Measurements from ENCODE around the gene CDCP2. TPM values are rescaled to one million over a fixed set of nuclear protein-coding genes. Genes with fewer than 3 reads are reported as not detected.

The CDCP2 gene
- polyA plus RNA-seq, 2 of the 4 experiments (the other 2 are of a cell fraction), result not detected

DNA sequence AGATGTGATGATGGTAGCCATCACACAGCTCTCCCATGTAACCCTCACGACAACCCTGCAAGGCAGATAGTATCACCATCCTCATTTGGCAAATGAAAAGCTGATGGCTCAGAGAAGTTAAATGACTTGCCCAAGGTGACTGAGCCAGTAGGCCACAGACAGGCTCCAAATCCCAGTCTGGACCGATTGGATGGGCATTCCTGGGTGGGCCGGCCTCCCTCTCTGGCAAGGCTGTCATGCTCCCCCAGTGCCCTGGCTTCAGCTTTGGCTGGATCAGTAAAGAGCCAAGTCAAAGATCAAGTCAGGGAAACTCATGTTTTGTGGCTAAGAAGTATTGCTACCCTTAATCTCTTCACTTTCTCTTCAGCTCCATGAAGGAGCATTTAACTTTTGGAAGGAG, 41.2 kb downstream of the CDCP2 start (continued):
- TF ChIP-seq POLR2A (IDR thresholded peaks at IDR 0.05; ENCODE audit: low read length) (no peak), ZC3H11A (IDR thresholded peaks at IDR 0.05) (no peak), HOXB13 (CRISPR knock-in tag; IDR thresholded peaks at IDR 0.05; ENCODE audit: low read depth) (no peak), NR3C1 (IDR thresholded peaks at IDR 0.05) (no peak), JUN (IDR thresholded peaks at IDR 0.05) (no peak)
- TF ChIP-seq, protein P1, sequence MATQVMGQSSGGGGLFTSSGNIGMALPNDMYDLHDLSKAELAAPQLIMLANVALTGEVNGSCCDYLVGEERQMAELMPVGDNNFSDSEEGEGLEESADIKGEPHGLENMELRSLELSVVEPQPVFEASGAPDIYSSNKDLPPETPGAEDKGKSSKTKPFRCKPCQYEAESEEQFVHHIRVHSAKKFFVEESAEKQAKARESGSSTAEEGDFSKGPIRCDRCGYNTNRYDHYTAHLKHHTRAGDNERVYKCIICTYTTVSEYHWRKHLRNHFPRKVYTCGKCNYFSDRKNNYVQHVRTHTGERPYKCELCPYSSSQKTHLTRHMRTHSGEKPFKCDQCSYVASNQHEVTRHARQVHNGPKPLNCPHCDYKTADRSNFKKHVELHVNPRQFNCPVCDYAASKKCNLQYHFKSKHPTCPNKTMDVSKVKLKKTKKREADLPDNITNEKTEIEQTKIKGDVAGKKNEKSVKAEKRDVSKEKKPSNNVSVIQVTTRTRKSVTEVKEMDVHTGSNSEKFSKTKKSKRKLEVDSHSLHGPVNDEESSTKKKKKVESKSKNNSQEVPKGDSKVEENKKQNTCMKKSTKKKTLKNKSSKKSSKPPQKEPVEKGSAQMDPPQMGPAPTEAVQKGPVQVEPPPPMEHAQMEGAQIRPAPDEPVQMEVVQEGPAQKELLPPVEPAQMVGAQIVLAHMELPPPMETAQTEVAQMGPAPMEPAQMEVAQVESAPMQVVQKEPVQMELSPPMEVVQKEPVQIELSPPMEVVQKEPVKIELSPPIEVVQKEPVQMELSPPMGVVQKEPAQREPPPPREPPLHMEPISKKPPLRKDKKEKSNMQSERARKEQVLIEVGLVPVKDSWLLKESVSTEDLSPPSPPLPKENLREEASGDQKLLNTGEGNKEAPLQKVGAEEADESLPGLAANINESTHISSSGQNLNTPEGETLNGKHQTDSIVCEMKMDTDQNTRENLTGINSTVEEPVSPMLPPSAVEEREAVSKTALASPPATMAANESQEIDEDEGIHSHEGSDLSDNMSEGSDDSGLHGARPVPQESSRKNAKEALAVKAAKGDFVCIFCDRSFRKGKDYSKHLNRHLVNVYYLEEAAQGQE (IDR thresholded peaks at IDR 0.05), result no peak

DNA sequence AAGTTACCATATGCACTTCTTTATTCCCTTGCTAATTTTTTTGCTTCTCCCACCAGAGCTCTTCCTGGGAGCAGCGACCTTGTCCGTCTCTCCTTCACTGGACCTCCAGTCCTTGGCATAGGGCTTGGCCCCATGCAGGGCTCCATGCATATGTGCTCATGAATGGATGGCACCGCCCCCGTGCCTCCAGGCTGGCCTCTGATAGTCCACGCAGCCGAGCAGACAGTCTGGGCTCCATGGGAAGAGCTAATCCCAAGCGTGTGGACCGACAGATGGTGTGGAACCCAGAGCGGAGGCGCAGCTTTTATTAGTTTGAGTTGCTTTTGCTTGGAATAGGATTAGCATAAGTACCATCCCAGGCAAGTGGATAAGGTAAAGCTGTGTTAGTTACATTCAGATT, 41.8 kb downstream of the CDCP2 start:
- ATAC-seq, result no peak
- Histone ChIP-seq H3K4me1 (no peaks in the 10 kb centered on the region), H3K9me3 (no peaks in the 10 kb centered on the region), H3K4me3 (no peak overlapping the region), H3K4me2 (no peak overlapping the region), H3K27ac (no peak overlapping the region)
- FAIRE-seq, result no peak
- WGBS (ENCODE audit: missing lambda C conversion rate), result 90% methylated on average over 10 of the region's 10 CpGs
- no peak for TF ChIP-seq ZNF302 (CRISPR knock-in tag; IDR thresholded peaks at IDR 0.05)
- TF ChIP-seq HOXA7 (CRISPR knock-in tag; IDR thresholded peaks at IDR 0.05), result no peak
- TF ChIP-seq NFE2L2 (conservative IDR thresholded peaks at IDR 0.05; ENCODE audit: low read length), result no peak
- TF ChIP-seq, protein P2, sequence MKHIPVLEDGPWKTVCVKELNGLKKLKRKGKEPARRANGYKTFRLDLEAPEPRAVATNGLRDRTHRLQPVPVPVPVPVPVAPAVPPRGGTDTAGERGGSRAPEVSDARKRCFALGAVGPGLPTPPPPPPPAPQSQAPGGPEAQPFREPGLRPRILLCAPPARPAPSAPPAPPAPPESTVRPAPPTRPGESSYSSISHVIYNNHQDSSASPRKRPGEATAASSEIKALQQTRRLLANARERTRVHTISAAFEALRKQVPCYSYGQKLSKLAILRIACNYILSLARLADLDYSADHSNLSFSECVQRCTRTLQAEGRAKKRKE (CRISPR knock-in tag; IDR thresholded peaks at IDR 0.05; ENCODE audit: low read depth), result no peak
- TF ChIP-seq JUN (IDR thresholded peaks at IDR 0.05), result no peak
- TF ChIP-seq HEYL (CRISPR knock-in tag; IDR thresholded peaks at IDR 0.05), result no peak
- TF ChIP-seq EHF (CRISPR knock-in tag; IDR thresholded peaks at IDR 0.05), result no peak
- no peak for TF ChIP-seq POLR2A (IDR thresholded peaks at IDR 0.05; ENCODE audit: low read length)
- TF ChIP-seq PHF8 (IDR thresholded peaks at IDR 0.05; ENCODE audit: borderline replicate concordance, low read depth), result no peak
- TF ChIP-seq, protein P3, sequence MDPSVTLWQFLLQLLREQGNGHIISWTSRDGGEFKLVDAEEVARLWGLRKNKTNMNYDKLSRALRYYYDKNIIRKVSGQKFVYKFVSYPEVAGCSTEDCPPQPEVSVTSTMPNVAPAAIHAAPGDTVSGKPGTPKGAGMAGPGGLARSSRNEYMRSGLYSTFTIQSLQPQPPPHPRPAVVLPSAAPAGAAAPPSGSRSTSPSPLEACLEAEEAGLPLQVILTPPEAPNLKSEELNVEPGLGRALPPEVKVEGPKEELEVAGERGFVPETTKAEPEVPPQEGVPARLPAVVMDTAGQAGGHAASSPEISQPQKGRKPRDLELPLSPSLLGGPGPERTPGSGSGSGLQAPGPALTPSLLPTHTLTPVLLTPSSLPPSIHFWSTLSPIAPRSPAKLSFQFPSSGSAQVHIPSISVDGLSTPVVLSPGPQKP (IDR thresholded peaks at IDR 0.05; ENCODE audit: low read depth, low read length), result no peak
- TF ChIP-seq, protein P4, sequence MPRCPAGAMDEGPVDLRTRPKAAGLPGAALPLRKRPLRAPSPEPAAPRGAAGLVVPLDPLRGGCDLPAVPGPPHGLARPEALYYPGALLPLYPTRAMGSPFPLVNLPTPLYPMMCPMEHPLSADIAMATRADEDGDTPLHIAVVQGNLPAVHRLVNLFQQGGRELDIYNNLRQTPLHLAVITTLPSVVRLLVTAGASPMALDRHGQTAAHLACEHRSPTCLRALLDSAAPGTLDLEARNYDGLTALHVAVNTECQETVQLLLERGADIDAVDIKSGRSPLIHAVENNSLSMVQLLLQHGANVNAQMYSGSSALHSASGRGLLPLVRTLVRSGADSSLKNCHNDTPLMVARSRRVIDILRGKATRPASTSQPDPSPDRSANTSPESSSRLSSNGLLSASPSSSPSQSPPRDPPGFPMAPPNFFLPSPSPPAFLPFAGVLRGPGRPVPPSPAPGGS (IDR thresholded peaks at IDR 0.05), result no peak
- TF ChIP-seq GATA3 (IDR thresholded peaks at IDR 0.05; ENCODE audit: borderline replicate concordance), result no peak
- TF ChIP-seq MAZ (IDR thresholded peaks at IDR 0.05; ENCODE audit: borderline replicate concordance, low read depth, low read length), result no peak
- no peak for TF ChIP-seq SMC3 (IDR thresholded peaks at IDR 0.05)
- no peak for TF ChIP-seq EHMT2 (IDR thresholded peaks at IDR 0.05; ENCODE audit: low read depth)
- no peak for TF ChIP-seq MAFK (IDR thresholded peaks at IDR 0.05; ENCODE audit: partially characterized antibody)
- ChIA-PET CTCF (interaction anchor here (1.0 to 1.6 kb wide), 2 partner anchors 10 to 39 kb away, joined by 4 to 5 read pairs; no protein-coding TSS in a partner anchor), POLR2A (no interaction called here)
- no peak for DNase-seq (ENCODE audit: low read depth in 1 of 2, low spot score in 1 of 2)

All from A549 (cell line).